A673 (cell line): ENCODE data around the gene POLD2.

Source experiments
- CTCF ChIP-seq: fragments of 300-800, 200-600 bp; sonication (generic); conservative IDR thresholded peaks from 2 replicates; pipeline ENCODE4 v1.5.1; 2017; ENCODE audit warnings: low read depth, mild to moderate bottlenecking, antibody characterized with exemption, low read length, moderate library complexity, mixed read lengths
- EZH2 ChIP-seq: fragments of 200-600 bp; sonication (generic); IDR thresholded peaks from 2 replicates; pipeline ENCODE4 v1.6.1; 2017; ENCODE audit warnings: borderline replicate concordance, low read depth, mild to moderate bottlenecking, mixed read lengths, antibody characterized with exemption, low read length; ENCODE audit not compliant: poor library complexity, severe bottlenecking

- TF ChIP-seq CTCF (peak; percentile 73), EZH2 (no peak)
Measured at GRCh38 chr7:44072364-44073231, 50.8 kb downstream of the POLD2 start.
